Vagina (tissue), 2 donors: Measurements from ENCODE around the gene MTMR1. TPM values are rescaled to one million over a fixed set of nuclear protein-coding genes. Genes with fewer than 3 reads are reported as not detected.

Source experiments
- DNase-seq, 2 donors: peaks; one replicate each; pipeline ENCODE4 v3.0.0-alpha.2; 2017; ENCODE audit errors: extremely low spot score in 2 of 2
- H3K27ac ChIP-seq: fragments of 200-600 bp; sonication (generic); one replicate; pipeline ENCODE4 v1.5.1; 2019
- H3K27me3 ChIP-seq: fragments of 200-600 bp; sonication (generic); one replicate; pipeline ENCODE4 v1.5.1; 2019
- H3K36me3 ChIP-seq, 2 donors: fragments of 200-600 bp; sonication (generic); one replicate each; pipeline ENCODE4 v1.5.1; 2017 to 2019
- H3K4me1 ChIP-seq: fragments of 200-600 bp; sonication (generic); one replicate; pipeline ENCODE4 v1.5.1; 2019
- H3K4me3 ChIP-seq, 2 donors: fragments of 200-600 bp; sonication (generic); 1 replicate in 1 of 2; 2 replicates in 1 of 2; pipeline ENCODE4 v1.5.1; 2016 to 2019
- H3K9me3 ChIP-seq: fragments of 200-600 bp; sonication (generic); one replicate; pipeline ENCODE4 v1.5.1; 2019
- POLR2A ChIP-seq, 2 donors: fragments of 450-650 bp; IDR thresholded peaks; one replicate each; pipeline ENCODE4 v1.6.1; 2017; ENCODE audit warnings: antibody characterized with exemption in 2 of 2, mild to moderate bottlenecking in 2 of 2, moderate library complexity in 2 of 2
- POLR2AphosphoS5 ChIP-seq, 2 donors: sonication (generic); formaldehyde crosslinking; IDR thresholded peaks; one replicate each; pipeline ENCODE4 v1.9.0; 2017; ENCODE audit warnings: antibody characterized with exemption in 2 of 2, mild to moderate bottlenecking in 2 of 2, low read depth in 1 of 2; ENCODE audit not compliant: insufficient read depth in 1 of 2
- intact Hi-C: fragments of 100-400 bp; cut with DNase I; formaldehyde crosslinking; loops from one replicate; pipeline ENCODE4 v1.15.1; 2023
- total RNA-seq: library from RNA; depleted of rRNA; stranded (reverse); fragments of >200 nt; gene quantifications from one replicate; pipeline ENCODE4 v1.2.3, GENCODE V29; 2016
- TF ChIP-seq, protein P1 (sequence below), 3 experiments: fragments of 450-650 bp in 2 of 3; fragments of 200-600 bp in 1 of 3; sonication (generic) in 1 of 3; IDR thresholded peaks; one replicate each; pipeline ENCODE4 v1.5.1; 2017 to 2019; ENCODE audit warnings: antibody characterized with exemption in 3 of 3, mild to moderate bottlenecking in 2 of 3, moderate library complexity in 2 of 3

The MTMR1 gene
- total RNA-seq, 1 donor from 2014 or later = 22.6 TPM

DNA sequence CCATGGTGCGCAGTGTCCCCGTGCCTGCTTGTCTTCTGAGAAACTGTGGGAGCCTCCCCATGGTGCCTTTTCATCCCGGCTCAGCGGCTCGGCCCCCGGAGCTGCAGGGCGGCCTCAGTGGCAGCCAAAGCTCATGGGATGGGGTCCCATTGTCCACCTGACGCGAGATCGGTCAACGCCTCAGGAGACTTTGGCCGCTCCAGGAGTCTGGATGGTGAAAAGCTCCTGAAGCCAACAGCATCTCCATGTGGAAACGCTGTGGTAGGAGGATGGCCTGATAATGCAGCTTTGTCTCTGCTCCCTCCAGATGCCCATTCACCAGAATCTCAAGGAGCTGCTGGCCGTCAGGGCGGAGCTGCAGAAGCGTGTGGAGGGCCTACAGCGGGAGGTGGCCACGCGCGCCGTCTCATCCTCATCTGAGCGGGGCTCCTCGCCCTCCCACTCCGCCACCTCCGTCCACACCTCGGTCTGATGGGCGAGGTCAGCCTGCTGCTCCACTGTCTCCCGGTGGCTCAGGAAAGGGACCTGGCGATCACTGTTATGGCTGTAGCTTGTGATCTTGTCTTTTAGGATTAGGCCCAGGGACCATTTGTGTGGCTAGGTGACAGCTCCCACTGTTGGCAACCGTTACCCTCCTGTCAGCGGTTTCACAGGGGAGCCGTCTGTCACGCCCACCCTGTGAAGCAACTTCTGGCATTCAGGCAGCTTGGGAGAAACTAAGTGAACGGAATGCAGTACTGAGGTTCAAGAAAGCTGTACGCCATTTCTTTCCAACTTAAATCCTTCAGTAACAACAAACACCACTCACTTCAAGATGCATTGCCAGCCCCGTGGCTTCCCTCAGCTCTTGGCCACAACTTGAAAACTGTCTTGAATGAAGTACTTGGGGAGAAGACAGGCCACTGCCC lies 69.3 kb downstream of the MTMR1 start:
- Histone ChIP-seq H3K27me3 (no peaks in the 10 kb centered on the region), H3K4me3 (no peak overlapping the region), H3K9me3 (no peaks in the 10 kb centered on the region), H3K36me3 (no peaks in the 10 kb centered on the region), H3K4me1 (no peaks in the 10 kb centered on the region), H3K27ac (no peak overlapping the region)
- TF ChIP-seq POLR2A (IDR thresholded peaks at IDR 0.05) (no peak), POLR2AphosphoS5 (IDR thresholded peaks at IDR 0.05; ENCODE audit: insufficient read depth in 1 of 2, low read depth in 1 of 2) (no peak)
- intact Hi-C loops = no loop called here
- DNase-seq = peak in 1 of 2 donors; percentile 67

DNA sequence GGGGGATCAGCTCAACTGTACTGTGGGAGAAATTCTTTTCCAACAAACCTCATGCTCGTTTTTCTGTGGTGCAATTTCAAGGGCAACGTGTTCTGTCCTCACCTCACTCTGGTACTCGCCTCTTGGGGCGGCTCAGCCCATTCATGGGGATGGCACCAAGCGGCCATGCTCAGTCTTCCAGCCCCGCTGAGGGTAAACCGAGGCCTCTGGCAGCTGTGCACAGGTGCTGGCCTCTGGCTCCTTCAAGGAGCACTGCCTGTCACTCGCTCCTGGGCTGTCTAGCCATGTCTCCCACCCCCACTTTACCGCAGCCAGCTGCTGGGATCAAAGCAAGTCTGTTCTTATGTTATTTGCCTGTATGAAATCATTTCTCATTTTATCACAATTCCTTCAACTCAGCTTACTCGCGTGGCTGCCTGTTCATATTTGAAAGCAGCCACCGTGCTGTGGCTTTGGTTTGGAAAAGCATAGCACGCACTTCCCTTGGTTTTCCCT lies 70.2 kb downstream of the MTMR1 start:
- Histone ChIP-seq H3K36me3 (no peaks in the 10 kb centered on the region), H3K4me3 (no peak overlapping the region), H3K27me3 (no peaks in the 10 kb centered on the region), H3K9me3 (no peaks in the 10 kb centered on the region), H3K4me1 (peaks cover 4% of the 10 kb centered on the region), H3K27ac (no peak overlapping the region)
- peak in 1 of 2 donors; percentile 61 for DNase-seq
- intact Hi-C loops = no loop called here
- TF ChIP-seq POLR2AphosphoS5 (IDR thresholded peaks at IDR 0.05; ENCODE audit: insufficient read depth in 1 of 2, low read depth in 1 of 2) = no peak
- no peak for TF ChIP-seq POLR2A (IDR thresholded peaks at IDR 0.05)
- TF ChIP-seq, protein P1, sequence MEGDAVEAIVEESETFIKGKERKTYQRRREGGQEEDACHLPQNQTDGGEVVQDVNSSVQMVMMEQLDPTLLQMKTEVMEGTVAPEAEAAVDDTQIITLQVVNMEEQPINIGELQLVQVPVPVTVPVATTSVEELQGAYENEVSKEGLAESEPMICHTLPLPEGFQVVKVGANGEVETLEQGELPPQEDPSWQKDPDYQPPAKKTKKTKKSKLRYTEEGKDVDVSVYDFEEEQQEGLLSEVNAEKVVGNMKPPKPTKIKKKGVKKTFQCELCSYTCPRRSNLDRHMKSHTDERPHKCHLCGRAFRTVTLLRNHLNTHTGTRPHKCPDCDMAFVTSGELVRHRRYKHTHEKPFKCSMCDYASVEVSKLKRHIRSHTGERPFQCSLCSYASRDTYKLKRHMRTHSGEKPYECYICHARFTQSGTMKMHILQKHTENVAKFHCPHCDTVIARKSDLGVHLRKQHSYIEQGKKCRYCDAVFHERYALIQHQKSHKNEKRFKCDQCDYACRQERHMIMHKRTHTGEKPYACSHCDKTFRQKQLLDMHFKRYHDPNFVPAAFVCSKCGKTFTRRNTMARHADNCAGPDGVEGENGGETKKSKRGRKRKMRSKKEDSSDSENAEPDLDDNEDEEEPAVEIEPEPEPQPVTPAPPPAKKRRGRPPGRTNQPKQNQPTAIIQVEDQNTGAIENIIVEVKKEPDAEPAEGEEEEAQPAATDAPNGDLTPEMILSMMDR (IDR thresholded peaks at IDR 0.05) = no peak

DNA sequence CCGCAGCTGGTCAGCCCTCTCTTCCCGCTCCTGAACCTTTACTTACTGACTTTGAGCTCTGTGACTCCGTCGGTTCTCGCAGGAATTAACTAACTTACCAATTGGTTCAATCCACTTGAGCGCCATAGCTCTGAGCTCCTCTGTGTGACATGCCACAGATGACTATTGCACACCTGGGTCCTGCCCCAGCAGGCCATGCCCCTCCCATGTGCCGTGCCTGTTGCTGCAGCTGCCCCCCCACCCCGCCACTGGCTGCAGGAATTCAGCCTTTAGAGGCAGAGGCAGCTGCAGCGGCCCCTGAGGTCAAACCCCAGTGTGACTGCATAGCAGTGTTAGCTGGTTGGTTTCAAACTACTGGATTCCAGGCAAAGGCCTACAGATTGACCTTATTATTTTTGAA lies 70.6 kb downstream of the MTMR1 start:
- H3K36me3 ChIP-seq = no peaks in the 10 kb centered on the region
- H3K4me3 ChIP-seq = no peak overlapping the region
- intact Hi-C loops = no loop called here
- TF ChIP-seq POLR2A (IDR thresholded peaks at IDR 0.05) = no peak
- TF ChIP-seq, protein P1 (IDR thresholded peaks at IDR 0.05) = no peak
- DNase-seq = peak in 1 of 2 donors; percentile 79
- no peaks in the 10 kb centered on the region for H3K27me3 ChIP-seq
- H3K9me3 ChIP-seq = no peaks in the 10 kb centered on the region
- no peak overlapping the region for H3K27ac ChIP-seq
- H3K4me1 ChIP-seq = peaks cover 4% of the 10 kb centered on the region

DNA sequence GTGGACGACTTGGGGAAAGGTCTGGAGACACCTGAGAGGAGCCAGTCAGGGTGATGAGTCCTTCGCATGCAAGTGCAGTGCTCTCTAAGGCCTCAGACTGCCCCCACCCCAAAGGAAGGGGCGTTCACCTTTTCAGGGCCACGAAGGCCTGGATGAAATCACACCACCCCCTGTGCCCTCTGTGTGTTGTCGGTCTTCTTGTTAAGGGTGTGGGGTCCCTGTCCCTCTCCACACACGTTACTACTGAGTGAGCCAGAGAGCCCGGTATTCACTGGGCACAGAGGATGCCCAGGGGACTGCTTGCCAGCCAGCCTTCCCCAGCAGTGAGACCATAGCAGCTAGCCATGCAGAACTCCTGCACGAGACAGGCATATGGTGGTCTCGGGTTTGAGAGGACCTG lies 72.0 kb downstream of the MTMR1 start:
- Histone ChIP-seq H3K4me1 (peaks cover 4% of the 10 kb centered on the region), H3K9me3 (no peaks in the 10 kb centered on the region), H3K27ac (no peak overlapping the region), H3K36me3 (no peaks in the 10 kb centered on the region), H3K4me3 (no peak overlapping the region), H3K27me3 (no peaks in the 10 kb centered on the region)
- TF ChIP-seq POLR2A (IDR thresholded peaks at IDR 0.05) (no peak), POLR2AphosphoS5 (IDR thresholded peaks at IDR 0.05; ENCODE audit: insufficient read depth in 1 of 2, low read depth in 1 of 2) (no peak)
- TF ChIP-seq, protein P1 (IDR thresholded peaks at IDR 0.05) = no peak
- intact Hi-C loops = no loop called here
- DNase-seq = peak in 1 of 2 donors; percentile 40

DNA sequence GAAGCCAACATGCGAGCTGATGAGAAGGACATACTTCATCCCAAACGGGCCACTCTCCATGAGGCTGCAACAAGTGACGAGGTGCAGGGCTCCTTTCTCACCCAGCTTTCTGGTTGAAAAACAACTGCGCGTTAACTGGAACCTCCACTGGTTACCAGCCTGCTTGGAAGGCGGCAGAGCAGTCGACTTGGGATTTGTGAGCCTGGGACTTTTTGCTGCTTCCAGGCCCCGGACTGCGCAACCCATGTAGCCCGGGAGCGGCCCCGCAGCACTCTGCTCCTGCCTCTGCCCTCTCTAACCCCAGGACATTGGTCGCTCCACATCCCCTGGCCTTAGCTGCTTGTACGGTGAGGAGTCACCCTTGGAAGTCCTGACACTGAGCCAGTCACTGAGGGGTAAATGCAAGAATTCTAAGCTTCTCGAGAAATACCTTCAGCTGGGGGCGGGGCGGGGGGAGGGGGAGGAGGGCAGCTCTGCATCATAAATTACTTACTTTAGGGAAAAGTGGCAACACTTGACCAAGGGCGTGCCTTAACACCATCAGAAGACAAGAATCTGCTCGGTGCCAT lies 72.7 kb downstream of the MTMR1 start:
- TF ChIP-seq POLR2A (IDR thresholded peaks at IDR 0.05) (no peak), POLR2AphosphoS5 (IDR thresholded peaks at IDR 0.05; ENCODE audit: insufficient read depth in 1 of 2, low read depth in 1 of 2) (no peak)
- TF ChIP-seq, protein P1 (IDR thresholded peaks at IDR 0.05) = no peak
- no peak overlapping the region for H3K4me3 ChIP-seq
- intact Hi-C loops = no loop called here
- H3K36me3 ChIP-seq = no peaks in the 10 kb centered on the region
- peaks cover 4% of the 10 kb centered on the region for H3K4me1 ChIP-seq
- no peaks in the 10 kb centered on the region for H3K27me3 ChIP-seq
- H3K27ac ChIP-seq = no peak overlapping the region
- DNase-seq = peak in 1 of 2 donors; percentile 77
- H3K9me3 ChIP-seq = no peaks in the 10 kb centered on the region
